GM12872 (cell line): ENCODE results near the gene FSIP1.

Experiments used
- TF ChIP-seq, protein P1 (sequence below): IDR thresholded peaks from 3 replicates; pipeline ENCODE4 v1.5.1; 2011; ENCODE audit warnings: low read depth, mild to moderate bottlenecking, low read length, moderate library complexity; ENCODE audit not compliant: insufficient read depth

The FSIP1 gene

DNA sequence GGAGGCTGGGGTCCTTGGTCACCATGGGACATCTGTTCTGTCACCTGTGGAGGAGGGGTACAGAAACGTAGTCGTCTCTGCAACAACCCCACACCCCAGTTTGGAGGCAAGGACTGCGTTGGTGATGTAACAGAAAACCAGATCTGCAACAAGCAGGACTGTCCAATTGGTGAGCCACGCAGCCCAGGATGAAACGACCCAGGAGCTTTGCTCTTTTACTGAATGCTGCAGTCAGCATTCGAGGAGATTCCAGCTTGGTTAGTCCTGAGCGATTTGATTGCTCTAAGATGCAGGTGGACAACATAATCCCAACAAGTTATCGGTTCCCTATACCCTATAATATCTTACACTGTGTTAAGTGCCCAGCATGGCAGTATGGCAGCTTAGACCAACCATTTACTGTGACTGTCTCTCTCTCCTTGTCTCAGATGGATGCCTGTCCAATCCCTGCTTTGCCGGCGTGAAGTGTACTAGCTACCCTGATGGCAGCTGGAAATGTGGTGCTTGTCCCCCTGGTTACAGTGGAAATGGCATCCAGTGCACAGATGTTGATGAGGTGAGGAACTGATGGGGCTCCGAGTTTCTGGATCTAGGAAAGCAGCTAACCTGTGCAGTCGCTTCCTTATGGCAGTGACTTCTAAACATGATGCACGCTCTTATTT lies 194.0 kb downstream of the FSIP1 start:
- TF ChIP-seq, protein P1, sequence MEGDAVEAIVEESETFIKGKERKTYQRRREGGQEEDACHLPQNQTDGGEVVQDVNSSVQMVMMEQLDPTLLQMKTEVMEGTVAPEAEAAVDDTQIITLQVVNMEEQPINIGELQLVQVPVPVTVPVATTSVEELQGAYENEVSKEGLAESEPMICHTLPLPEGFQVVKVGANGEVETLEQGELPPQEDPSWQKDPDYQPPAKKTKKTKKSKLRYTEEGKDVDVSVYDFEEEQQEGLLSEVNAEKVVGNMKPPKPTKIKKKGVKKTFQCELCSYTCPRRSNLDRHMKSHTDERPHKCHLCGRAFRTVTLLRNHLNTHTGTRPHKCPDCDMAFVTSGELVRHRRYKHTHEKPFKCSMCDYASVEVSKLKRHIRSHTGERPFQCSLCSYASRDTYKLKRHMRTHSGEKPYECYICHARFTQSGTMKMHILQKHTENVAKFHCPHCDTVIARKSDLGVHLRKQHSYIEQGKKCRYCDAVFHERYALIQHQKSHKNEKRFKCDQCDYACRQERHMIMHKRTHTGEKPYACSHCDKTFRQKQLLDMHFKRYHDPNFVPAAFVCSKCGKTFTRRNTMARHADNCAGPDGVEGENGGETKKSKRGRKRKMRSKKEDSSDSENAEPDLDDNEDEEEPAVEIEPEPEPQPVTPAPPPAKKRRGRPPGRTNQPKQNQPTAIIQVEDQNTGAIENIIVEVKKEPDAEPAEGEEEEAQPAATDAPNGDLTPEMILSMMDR, result no peak

- TF ChIP-seq, protein P1, result no peak
These were observed 194.7 kb downstream of the FSIP1 start for GRCh38 chr15:39587731-39588530.

GRCh38 chr15:39587096-39587721 lies 195.4 kb downstream of the FSIP1 start:
- TF ChIP-seq, protein P1, result no peak

GRCh38 chr15:39586387-39587095 lies 196.1 kb downstream of the FSIP1 start:
- TF ChIP-seq, protein P1, result no peak

GRCh38 chr15:39585871-39586301 lies 196.8 kb downstream of the FSIP1 start:
- TF ChIP-seq, protein P1, result no peak

GRCh38 chr15:39585389-39585841 lies 197.2 kb downstream of the FSIP1 start:
- TF ChIP-seq, protein P1, result no peak

DNA sequence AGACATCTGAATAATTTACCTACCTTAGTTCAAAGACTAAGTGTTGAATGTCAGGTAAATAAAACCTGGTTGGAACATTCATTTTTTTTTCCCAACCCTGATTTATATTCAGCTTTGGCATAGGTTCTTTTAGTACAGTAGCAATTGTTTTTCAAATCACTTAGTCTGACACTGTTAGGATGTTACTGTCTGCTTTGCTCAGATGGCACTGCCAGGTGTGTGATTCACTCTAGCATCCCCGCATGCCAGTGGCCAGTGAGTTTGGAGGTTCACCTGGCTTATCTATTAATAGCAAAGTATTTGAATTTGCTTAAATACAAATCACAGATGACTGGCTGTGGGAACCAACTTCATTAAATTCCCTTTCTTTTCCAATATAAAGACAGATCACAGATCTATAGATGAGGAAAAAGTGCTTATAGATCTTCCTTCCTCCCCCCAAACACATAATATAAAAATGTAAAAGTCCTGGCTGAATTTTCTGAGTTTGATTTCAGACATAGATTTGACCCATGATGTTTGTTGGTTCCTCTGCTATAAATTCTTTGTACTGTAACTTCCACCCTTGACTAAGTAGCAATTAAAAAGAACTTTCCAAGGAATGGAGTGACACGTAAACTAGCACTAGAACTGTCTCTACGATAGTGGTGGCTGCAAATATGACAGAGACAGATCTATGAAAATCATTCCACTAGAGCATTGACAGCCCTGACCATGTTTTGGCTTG lies 197.8 kb downstream of the FSIP1 start:
- TF ChIP-seq, protein P1, result no peak
